MM.1S (cell line): Measurements from ENCODE around the gene PSMG3.
A peak's percentile ranks its signal among the peaks of the same experiment; 100 is the strongest.

ENCODE experiments used
- DNase-seq: peaks from one replicate; pipeline ENCODE4 v3.0.0-alpha.2; 2015
- H2AFZ ChIP-seq: fragments of 300-600 bp; sonication (generic); 2 replicates; pipeline ENCODE4 v1.6.0; 2016; ENCODE audit warnings: antibody characterized with exemption, low read length
- H3F3A ChIP-seq: fragments of 300-600 bp; sonication (generic); 2 replicates; pipeline ENCODE4 v1.6.1; 2016; ENCODE audit warnings: mild to moderate bottlenecking, antibody characterized with exemption, low read length, moderate library complexity, mixed read lengths; ENCODE audit not compliant: insufficient read depth
- H3K27ac ChIP-seq: fragments of 300-600 bp; sonication (generic); 2 replicates; pipeline ENCODE4 v1.5.1; 2016; ENCODE audit warnings: mild to moderate bottlenecking, low read length
- H3K27me3 ChIP-seq: fragments of 300-600 bp; sonication (generic); replicated peaks from 2 replicates; pipeline ENCODE4 v1.6.0; 2016; ENCODE audit warnings: low read length; ENCODE audit not compliant: insufficient read depth
- H3K36me3 ChIP-seq: fragments of 300-600 bp; sonication (generic); replicated peaks from 2 replicates; pipeline ENCODE4 v1.6.1; 2016; ENCODE audit warnings: mild to moderate bottlenecking, low read length, mixed read lengths; ENCODE audit not compliant: insufficient read depth
- H3K4me1 ChIP-seq: fragments of 300-600 bp; sonication (generic); 2 replicates; pipeline ENCODE4 v1.6.1; 2016; ENCODE audit warnings: low read length, mixed read lengths
- H3K4me2 ChIP-seq: fragments of 300-600 bp; sonication (generic); 2 replicates; pipeline ENCODE4 v1.6.0; 2016; ENCODE audit warnings: low read depth, low read length
- H3K4me3 ChIP-seq: fragments of 300-600 bp; sonication (generic); 2 replicates; pipeline ENCODE4 v1.5.1; 2016; ENCODE audit warnings: low read length, mixed read lengths
- H3K79me2 ChIP-seq: fragments of 300-600 bp; sonication (generic); 2 replicates; pipeline ENCODE4 v1.6.1; 2016; ENCODE audit warnings: mixed run types, low read length, mixed read lengths
- H3K9ac ChIP-seq: fragments of 300-600 bp; sonication (generic); 2 replicates; pipeline ENCODE4 v1.6.1; 2016; ENCODE audit warnings: low read length, mixed read lengths
- H3K9me2 ChIP-seq: fragments of 300-600 bp; sonication (generic); replicated peaks from 2 replicates; pipeline ENCODE4 v1.6.1; 2016; ENCODE audit warnings: mild to moderate bottlenecking, low read length, mixed read lengths; ENCODE audit not compliant: insufficient read depth
- H3K9me3 ChIP-seq: fragments of 300-600 bp; sonication (generic); replicated peaks from 2 replicates; pipeline ENCODE4 v1.6.1; 2016; ENCODE audit warnings: mild to moderate bottlenecking, low read length, mixed read lengths; ENCODE audit not compliant: insufficient read depth
- H4K20me1 ChIP-seq: fragments of 300-600 bp; sonication (generic); 2 replicates; pipeline ENCODE4 v1.6.1; 2016; ENCODE audit warnings: mild to moderate bottlenecking, low read length, moderate library complexity, mixed read lengths; ENCODE audit not compliant: insufficient read depth
- EZH2 ChIP-seq: fragments of 300-600 bp; sonication (generic); optimal IDR thresholded peaks from 2 replicates; pipeline ENCODE3; 2017; ENCODE audit warnings: low read depth, mild to moderate bottlenecking, antibody characterized with exemption, low read length, mixed read lengths
- EZH2phosphoT487 ChIP-seq: fragments of 300-600 bp; sonication (generic); IDR thresholded peaks from 2 replicates; pipeline ENCODE4 v1.6.1; 2018; ENCODE audit warnings: antibody characterized with exemption, low read length
- TF ChIP-seq, protein P1 (sequence below): fragments of 300-600 bp; sonication (generic); IDR thresholded peaks from 2 replicates; pipeline ENCODE4 v1.5.1; 2016; ENCODE audit warnings: antibody characterized with exemption, low read length, mixed read lengths

PSMG3 gene

DNA sequence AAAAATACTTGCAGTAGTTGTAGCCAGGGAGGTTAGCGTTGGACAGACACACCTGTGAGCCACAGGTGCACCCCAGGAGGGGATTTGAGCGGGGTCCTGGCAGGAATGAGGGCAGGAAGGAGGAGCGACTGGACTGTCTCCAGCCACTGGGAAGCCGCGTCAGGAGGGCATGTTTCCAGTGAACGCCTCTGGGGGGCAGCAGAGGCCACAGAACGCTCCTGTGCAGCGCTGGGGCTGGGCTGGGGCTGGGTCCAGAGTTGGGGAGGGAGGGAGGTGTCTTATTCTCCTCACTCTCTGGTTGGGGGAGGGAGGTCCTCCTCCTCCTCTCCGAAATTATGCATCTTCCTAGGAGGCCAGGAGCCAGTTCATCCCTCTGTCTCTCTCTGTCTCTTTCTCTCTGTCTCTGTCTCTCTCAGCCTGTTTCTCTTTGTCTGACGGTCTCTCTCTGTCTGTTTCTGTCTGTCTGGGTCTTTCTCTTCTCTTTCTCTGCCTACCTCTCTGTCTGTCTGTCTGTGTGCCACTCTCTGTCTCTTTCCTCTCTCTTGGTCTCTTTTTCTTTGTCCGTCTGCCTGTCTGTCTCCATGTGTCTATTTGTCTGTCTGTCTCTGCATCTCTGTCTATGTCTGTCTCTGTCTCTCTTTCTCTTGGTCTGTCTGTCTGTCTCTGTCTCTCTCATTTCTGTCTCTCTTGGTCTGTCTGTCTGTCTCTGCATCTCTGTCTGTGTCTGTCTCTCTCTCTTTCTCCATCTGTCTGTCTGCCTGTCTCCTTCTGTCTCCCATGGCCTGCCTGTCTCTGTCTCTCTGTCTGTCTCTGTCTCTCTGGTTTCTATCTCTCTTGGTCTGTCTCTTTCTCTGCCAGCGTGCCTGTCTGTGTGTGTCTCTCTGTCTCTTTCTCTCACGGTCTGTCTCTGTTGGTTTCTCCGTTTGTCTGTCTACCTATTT lies 9.9 kb upstream of the PSMG3 start:
- H3K9me3 ChIP-seq: no peaks in the 10 kb centered on the region
- no peaks in the 10 kb centered on the region for H3K9me2 ChIP-seq
- no peak overlapping the region for H3K4me3 ChIP-seq
- no peak overlapping the region for H3K27ac ChIP-seq
- H4K20me1 ChIP-seq: no peaks in the 10 kb centered on the region
- no peak overlapping the region for H3K9ac ChIP-seq
- no peaks in the 10 kb centered on the region for H3K4me1 ChIP-seq
- H3K4me2 ChIP-seq: peak overlapping the region; percentile 23; the same call in 1 of the 2 replicates
- H3F3A ChIP-seq: no peaks in the 10 kb centered on the region
- H3K79me2 ChIP-seq: no peaks in the 10 kb centered on the region
- peaks cover 25% of the 10 kb centered on the region for H3K27me3 ChIP-seq
- no peaks in the 10 kb centered on the region for H3K36me3 ChIP-seq
- no peak overlapping the region for H2AFZ ChIP-seq
- no peak for TF ChIP-seq EZH2phosphoT487
- TF ChIP-seq, protein P1, sequence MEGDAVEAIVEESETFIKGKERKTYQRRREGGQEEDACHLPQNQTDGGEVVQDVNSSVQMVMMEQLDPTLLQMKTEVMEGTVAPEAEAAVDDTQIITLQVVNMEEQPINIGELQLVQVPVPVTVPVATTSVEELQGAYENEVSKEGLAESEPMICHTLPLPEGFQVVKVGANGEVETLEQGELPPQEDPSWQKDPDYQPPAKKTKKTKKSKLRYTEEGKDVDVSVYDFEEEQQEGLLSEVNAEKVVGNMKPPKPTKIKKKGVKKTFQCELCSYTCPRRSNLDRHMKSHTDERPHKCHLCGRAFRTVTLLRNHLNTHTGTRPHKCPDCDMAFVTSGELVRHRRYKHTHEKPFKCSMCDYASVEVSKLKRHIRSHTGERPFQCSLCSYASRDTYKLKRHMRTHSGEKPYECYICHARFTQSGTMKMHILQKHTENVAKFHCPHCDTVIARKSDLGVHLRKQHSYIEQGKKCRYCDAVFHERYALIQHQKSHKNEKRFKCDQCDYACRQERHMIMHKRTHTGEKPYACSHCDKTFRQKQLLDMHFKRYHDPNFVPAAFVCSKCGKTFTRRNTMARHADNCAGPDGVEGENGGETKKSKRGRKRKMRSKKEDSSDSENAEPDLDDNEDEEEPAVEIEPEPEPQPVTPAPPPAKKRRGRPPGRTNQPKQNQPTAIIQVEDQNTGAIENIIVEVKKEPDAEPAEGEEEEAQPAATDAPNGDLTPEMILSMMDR: peak; percentile 77
- peak; percentile 51 for DNase-seq

DNA sequence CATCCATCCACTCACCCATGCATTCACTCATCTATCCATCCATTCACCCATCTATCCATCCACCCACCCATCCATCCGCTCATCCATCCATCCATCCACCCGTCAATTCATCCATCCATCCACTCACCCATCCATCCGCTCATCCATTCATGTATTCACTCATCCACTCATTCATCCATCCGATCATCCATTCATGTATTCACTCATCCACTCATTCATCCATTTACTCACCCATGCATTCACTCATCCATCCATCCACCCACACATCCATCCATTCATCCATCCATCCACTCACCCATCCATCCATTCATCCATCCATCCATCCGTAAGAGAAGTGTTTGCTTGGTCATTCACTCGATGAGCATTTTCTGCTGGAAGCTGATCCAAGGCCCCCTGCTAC lies 8.7 kb upstream of the PSMG3 start:
- no peak for DNase-seq
- Histone ChIP-seq H3K27ac (no peak overlapping the region), H3K4me3 (no peak overlapping the region), H3K9me2 (no peaks in the 10 kb centered on the region), H4K20me1 (no peaks in the 10 kb centered on the region), H3F3A (no peaks in the 10 kb centered on the region), H3K4me2 (no peak overlapping the region), H3K4me1 (no peaks in the 10 kb centered on the region), H3K36me3 (no peaks in the 10 kb centered on the region), H3K9ac (no peak overlapping the region), H3K9me3 (no peaks in the 10 kb centered on the region), H2AFZ (no peak overlapping the region), H3K27me3 (peaks cover 16% of the 10 kb centered on the region), H3K79me2 (no peaks in the 10 kb centered on the region)
- TF ChIP-seq EZH2phosphoT487 (no peak), EZH2 (no peak)
- TF ChIP-seq, protein P1: no peak

DNA sequence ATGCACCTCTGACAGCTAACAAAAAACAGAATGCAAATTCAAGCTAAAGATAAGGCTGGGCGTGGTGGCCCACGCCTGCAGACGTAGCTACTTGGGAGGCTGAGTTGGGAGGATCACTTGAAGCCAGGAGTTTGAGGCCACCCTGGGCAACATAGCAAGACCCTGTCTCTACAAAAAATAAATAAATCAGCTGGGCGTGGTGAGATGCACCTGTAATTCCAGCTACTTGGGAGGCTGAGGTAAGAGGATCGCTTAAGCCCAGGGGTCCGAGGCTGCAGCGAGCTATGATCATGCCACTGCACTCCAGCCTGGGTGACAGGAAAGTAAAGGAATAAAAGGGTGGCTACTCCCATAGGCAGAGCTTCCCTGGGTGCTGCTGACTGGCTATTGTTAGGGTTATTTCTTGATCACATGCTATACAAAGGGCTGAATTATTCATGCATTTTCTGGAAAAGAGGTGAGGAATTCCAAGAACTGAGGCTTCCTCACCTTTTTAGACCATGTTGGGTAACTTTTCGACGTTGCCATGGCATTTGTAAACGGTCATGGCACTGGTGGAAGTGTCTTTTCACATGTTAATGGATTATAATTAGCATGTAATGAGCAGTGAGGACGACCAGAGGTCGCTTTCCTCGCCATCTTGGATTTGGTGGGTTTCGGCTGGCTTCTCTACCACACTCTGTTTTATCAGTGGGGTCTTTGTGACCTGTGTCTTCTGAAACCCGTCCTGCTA lies 6.9 kb upstream of the PSMG3 start:
- H3F3A ChIP-seq: no peaks in the 10 kb centered on the region
- H3K36me3 ChIP-seq: no peaks in the 10 kb centered on the region
- no peak overlapping the region for H2AFZ ChIP-seq
- H3K9me2 ChIP-seq: no peaks in the 10 kb centered on the region
- peaks cover 7% of the 10 kb centered on the region; the same call in 1 of the 2 replicates for H3K27me3 ChIP-seq
- H3K27ac ChIP-seq: no peak overlapping the region
- no peak for TF ChIP-seq EZH2phosphoT487
- TF ChIP-seq, protein P1: no peak
- TF ChIP-seq EZH2: no peak
- H3K79me2 ChIP-seq: no peaks in the 10 kb centered on the region
- no peaks in the 10 kb centered on the region for H3K9me3 ChIP-seq
- no peaks in the 10 kb centered on the region for H3K4me1 ChIP-seq
- no peak overlapping the region for H3K4me3 ChIP-seq
- DNase-seq: no peak
- H3K9ac ChIP-seq: no peak overlapping the region
- H4K20me1 ChIP-seq: no peaks in the 10 kb centered on the region
- H3K4me2 ChIP-seq: no peak overlapping the region
